SU-DHL-6 (cell line): Measurements from ENCODE around the gene RARG.

Experiments
- EZH2phosphoT487 ChIP-seq: fragments of 200-600 bp; sonication (generic), shearing (Covaris generic); conservative IDR thresholded peaks from 2 replicates; pipeline ENCODE4 v1.6.1; 2018; ENCODE audit warnings: mild to moderate bottlenecking, antibody characterized with exemption, low read length, moderate library complexity, mixed read lengths
- TF ChIP-seq, protein P1 (sequence below): fragments of 200-600 bp; sonication (generic); IDR thresholded peaks from one replicate; pipeline ENCODE4 v1.5.1; 2017; ENCODE audit warnings: antibody characterized with exemption, mild to moderate bottlenecking, low read length, moderate library complexity; ENCODE audit not compliant: insufficient read depth, poor library complexity, severe bottlenecking

DNA sequence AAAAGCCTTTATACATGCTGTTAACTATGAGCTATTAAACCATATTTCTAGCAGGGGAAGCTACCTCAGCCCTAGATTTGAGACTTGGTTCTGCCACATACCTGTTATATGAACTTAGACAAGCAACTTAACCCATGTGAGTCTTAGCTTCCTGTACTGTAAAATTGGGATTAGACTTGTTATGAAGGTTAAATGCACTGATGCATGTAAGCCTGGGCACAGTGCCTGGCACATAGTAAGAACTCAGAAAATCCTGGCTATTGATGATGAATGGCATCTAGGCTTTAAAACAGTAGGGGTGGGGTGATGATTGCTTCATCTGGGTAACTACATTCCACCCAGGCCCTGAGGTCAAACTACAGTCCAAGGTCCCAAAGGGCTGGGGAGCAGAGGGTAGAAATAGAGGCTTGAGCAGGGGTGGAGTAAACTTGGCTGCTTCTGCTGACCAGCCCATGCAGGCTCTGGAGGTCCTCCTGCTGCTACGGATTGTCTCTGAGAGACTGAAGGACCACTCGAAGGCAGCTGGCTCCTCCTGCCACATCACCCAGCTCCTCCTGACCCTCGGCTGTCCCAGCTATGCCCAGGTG is 47.4 kb upstream of the RARG start:
- TF ChIP-seq, protein P1, sequence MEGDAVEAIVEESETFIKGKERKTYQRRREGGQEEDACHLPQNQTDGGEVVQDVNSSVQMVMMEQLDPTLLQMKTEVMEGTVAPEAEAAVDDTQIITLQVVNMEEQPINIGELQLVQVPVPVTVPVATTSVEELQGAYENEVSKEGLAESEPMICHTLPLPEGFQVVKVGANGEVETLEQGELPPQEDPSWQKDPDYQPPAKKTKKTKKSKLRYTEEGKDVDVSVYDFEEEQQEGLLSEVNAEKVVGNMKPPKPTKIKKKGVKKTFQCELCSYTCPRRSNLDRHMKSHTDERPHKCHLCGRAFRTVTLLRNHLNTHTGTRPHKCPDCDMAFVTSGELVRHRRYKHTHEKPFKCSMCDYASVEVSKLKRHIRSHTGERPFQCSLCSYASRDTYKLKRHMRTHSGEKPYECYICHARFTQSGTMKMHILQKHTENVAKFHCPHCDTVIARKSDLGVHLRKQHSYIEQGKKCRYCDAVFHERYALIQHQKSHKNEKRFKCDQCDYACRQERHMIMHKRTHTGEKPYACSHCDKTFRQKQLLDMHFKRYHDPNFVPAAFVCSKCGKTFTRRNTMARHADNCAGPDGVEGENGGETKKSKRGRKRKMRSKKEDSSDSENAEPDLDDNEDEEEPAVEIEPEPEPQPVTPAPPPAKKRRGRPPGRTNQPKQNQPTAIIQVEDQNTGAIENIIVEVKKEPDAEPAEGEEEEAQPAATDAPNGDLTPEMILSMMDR: no peak
- TF ChIP-seq EZH2phosphoT487: no peak
